Activated naive CD4-positive, alpha-beta T cell treated with anti-CD3 and anti-CD28 coated beads, Interleukin-2, amount 50 U/mL, for 24 hours (primary cell): ENCODE measurements around the gene USP12.
A peak's percentile ranks its signal among the peaks of the same experiment; 100 is the strongest.
"Not testable (repeated sequence)": the region's sequence is repeated elsewhere in the genome, so short reads cannot be mapped to it uniquely, and the experiment has no call there.

Source experiments
- H3K27ac Mint-ChIP-seq: one replicate; pipeline ENCODE4 v1.8.0; 2021; ENCODE audit warnings: mild to moderate bottlenecking, mixed read lengths
- H3K27me3 Mint-ChIP-seq: one replicate; pipeline ENCODE4 v1.8.0; 2021; ENCODE audit warnings: mixed read lengths
- H3K36me3 Mint-ChIP-seq: one replicate; pipeline ENCODE4 v1.8.0; 2021; ENCODE audit warnings: mixed read lengths
- H3K4me1 Mint-ChIP-seq: one replicate; pipeline ENCODE4 v1.8.0; 2021; ENCODE audit warnings: mixed read lengths
- H3K4me3 Mint-ChIP-seq: one replicate; pipeline ENCODE4 v1.8.0; 2021; ENCODE audit warnings: mild to moderate bottlenecking, mixed read lengths
- H3K9me3 Mint-ChIP-seq: one replicate; pipeline ENCODE4 v1.8.0; 2021; ENCODE audit warnings: mixed read lengths

USP12 gene, protein sequence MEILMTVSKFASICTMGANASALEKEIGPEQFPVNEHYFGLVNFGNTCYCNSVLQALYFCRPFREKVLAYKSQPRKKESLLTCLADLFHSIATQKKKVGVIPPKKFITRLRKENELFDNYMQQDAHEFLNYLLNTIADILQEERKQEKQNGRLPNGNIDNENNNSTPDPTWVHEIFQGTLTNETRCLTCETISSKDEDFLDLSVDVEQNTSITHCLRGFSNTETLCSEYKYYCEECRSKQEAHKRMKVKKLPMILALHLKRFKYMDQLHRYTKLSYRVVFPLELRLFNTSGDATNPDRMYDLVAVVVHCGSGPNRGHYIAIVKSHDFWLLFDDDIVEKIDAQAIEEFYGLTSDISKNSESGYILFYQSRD

DNA sequence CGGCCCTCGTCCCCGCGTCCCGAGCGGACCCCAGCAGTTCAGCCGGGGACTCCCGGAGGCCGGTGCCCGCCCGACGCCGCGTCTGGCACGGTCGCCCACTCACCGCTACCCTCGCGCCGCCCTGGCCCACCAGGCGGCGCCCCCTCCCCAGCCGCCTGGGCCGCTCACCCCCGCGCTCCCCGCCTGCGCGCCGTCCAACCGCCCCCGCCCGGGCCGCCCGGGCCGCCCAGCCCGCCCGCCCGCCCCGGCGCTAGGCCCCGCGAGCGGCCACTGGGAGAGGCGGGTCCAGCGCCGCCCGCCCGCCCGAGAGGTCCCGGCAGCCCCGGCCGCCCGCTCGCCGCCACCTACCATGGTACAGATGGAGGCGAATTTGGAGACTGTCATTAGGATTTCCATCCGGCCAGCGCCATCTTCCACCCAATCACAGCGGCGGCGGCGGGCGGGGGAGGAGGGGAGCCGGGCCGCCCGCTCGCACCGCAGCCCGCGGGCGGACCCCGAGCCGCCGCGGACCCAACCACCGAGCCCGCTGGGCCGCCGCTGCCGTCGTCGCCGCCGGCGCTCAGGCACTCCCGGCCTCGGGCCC, at the start of gene USP12:
USP12 (minus strand) TSS at position 568 of the 583 bp plus-strand sequence; CDS start at position 396, 172 bp downstream.
- peaks cover 62% of the 10 kb centered on the region for H3K4me1 Mint-ChIP-seq
- H3K27ac Mint-ChIP-seq, result peak within 1 kb of the TSS; percentile 100

DNA sequence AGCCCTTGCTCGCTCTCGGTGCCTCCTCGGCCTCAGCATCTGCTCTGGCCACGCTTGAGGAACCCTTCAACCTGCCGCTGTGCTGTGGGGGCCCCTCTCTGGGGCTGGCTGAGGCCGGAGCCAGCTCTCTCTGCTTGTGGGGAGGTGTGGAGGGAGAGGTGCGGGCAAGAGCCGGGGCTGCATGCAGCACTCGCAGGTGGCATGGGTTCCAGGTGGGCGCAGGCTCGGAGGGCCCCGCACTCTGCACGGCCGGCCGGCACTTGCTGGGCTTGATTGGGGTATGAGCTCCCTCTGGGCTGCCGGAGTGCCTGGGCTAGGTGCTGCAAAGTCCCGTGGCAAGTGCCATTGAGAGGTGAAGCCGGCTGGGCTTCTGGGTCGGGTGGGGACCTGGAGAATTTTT, 48.0 kb upstream of the USP12 start:
- H3K4me3 Mint-ChIP-seq, result no peak overlapping the region
- peaks cover 5% of the 10 kb centered on the region for H3K27me3 Mint-ChIP-seq
- H3K36me3 Mint-ChIP-seq, result peaks cover 6% of the 10 kb centered on the region
- H3K27ac Mint-ChIP-seq, result no peak overlapping the region
- H3K4me1 Mint-ChIP-seq, result no peaks in the 10 kb centered on the region
- H3K9me3 Mint-ChIP-seq, result no peaks in the 10 kb centered on the region

More for the DNA sequence above, at the start of gene USP12:
- peak within 1 kb of the TSS; percentile 97 for H3K4me3 Mint-ChIP-seq
- H3K9me3 Mint-ChIP-seq, result no peaks in the 10 kb centered on the region
- no peaks in the 10 kb centered on the region for H3K27me3 Mint-ChIP-seq
- H3K36me3 Mint-ChIP-seq, result no peaks in the 10 kb centered on the region

DNA sequence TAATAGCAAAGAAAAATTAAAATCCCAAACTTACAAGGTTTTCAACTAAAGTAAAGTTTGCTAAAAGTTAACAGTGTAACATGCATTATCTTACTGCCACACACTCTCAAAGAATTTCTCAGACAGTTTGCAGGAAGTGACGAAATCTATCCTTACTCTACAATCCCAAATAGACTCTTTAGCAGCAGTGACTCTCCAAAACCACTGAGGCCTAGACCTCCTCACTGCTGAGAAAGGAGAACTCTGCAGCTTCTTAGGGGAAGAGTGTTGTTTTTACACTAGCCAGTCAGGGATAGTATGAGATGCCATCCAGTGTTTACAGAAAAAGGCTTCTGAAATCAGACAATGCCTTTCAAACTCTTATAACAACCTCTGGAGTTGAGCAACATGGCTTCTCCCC, 47.2 kb upstream of the USP12 start:
- H3K4me3 Mint-ChIP-seq, H3K9me3 Mint-ChIP-seq, H3K27ac Mint-ChIP-seq: not testable (repeated sequence)

GRCh38 chr13:27217791-27218190, 46.2 kb upstream of the USP12 start:
- not testable (repeated sequence) for H3K27me3 Mint-ChIP-seq, H3K9me3 Mint-ChIP-seq, H3K4me3 Mint-ChIP-seq, H3K36me3 Mint-ChIP-seq, H3K27ac Mint-ChIP-seq, H3K4me1 Mint-ChIP-seq

More for the DNA sequence above, 47.2 kb upstream of the USP12 start:
- not testable (repeated sequence) for H3K27me3 Mint-ChIP-seq, H3K36me3 Mint-ChIP-seq, H3K4me1 Mint-ChIP-seq

- not testable (repeated sequence) for H3K27ac Mint-ChIP-seq
Observed at GRCh38 chr13:27213386-27213785, 41.8 kb upstream of the USP12 start.

GRCh38 chr13:27211771-27212364, 40.3 kb upstream of the USP12 start:
- Mint-ChIP-seq H3K4me3 (no peak overlapping the region), H3K9me3 (peaks cover 4% of the 10 kb centered on the region), H3K27me3 (no peaks in the 10 kb centered on the region), H3K27ac (no peak overlapping the region), H3K4me1 (no peaks in the 10 kb centered on the region), H3K36me3 (peaks cover 2% of the 10 kb centered on the region)

More at GRCh38 chr13:27213386-27213785, 41.8 kb upstream of the USP12 start:
- not testable (repeated sequence) for H3K27me3 Mint-ChIP-seq, H3K9me3 Mint-ChIP-seq, H3K4me3 Mint-ChIP-seq, H3K36me3 Mint-ChIP-seq, H3K4me1 Mint-ChIP-seq

DNA sequence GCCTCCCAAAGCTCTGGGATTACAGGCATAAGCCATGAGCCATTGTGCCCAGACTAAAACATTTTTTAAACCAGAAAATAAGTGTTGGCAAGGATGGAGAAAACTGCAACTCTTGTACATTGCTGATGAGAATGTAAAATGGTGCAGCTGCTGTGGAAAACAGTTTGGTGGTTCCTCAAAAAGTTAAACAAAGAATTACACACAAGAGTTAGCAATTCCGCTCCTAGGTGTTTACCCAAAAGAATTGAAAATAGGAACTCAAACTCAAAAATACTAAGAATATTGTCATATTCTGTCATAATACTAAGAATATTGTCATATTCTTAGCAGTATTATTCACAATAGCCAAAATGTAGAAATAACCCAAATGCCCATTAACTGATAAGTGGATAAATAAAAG, 39.7 kb upstream of the USP12 start:
- no peaks in the 10 kb centered on the region for H3K27me3 Mint-ChIP-seq
- no peak overlapping the region for H3K27ac Mint-ChIP-seq
- no peaks in the 10 kb centered on the region for H3K4me1 Mint-ChIP-seq
- H3K4me3 Mint-ChIP-seq, result no peak overlapping the region
- peaks cover 2% of the 10 kb centered on the region for H3K36me3 Mint-ChIP-seq
- H3K9me3 Mint-ChIP-seq, result peaks cover 4% of the 10 kb centered on the region

GRCh38 chr13:27208514-27208913, 36.9 kb upstream of the USP12 start:
- Mint-ChIP-seq H3K9me3 (peaks cover 4% of the 10 kb centered on the region), H3K27me3 (no peaks in the 10 kb centered on the region), H3K27ac (no peak overlapping the region), H3K36me3 (peaks cover 3% of the 10 kb centered on the region), H3K4me1 (no peaks in the 10 kb centered on the region), H3K4me3 (no peak overlapping the region)

DNA sequence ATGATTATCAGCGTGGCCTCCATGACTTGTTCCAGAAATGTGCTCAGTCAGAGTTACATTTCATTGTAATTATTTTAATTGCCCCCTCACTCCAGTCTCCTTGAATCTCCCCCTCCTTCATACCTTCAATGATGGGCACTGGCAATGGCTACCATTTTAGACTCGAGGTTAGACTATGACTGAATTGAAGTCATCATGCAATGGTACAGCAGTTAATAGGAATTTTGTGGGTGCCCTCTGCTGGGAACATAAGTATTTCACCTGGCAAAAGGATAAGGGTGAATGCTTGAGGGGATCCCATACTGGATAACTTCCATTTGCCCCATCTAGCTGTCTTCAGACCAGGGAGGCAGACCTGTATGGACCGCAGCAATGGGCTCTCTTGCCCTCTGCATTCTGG, 32.2 kb upstream of the USP12 start:
- no peak overlapping the region for H3K27ac Mint-ChIP-seq
- peaks cover 3% of the 10 kb centered on the region for H3K36me3 Mint-ChIP-seq
- no peaks in the 10 kb centered on the region for H3K9me3 Mint-ChIP-seq
- no peaks in the 10 kb centered on the region for H3K27me3 Mint-ChIP-seq
- H3K4me1 Mint-ChIP-seq, result no peaks in the 10 kb centered on the region
- H3K4me3 Mint-ChIP-seq, result no peak overlapping the region

- Mint-ChIP-seq H3K4me1 (no peaks in the 10 kb centered on the region), H3K36me3 (peaks cover 2% of the 10 kb centered on the region), H3K27me3 (no peaks in the 10 kb centered on the region), H3K27ac (no peak overlapping the region), H3K9me3 (peaks cover under 1% of the 10 kb centered on the region), H3K4me3 (no peak overlapping the region)
Observed at GRCh38 chr13:27203186-27203585, 31.6 kb upstream of the USP12 start.

DNA sequence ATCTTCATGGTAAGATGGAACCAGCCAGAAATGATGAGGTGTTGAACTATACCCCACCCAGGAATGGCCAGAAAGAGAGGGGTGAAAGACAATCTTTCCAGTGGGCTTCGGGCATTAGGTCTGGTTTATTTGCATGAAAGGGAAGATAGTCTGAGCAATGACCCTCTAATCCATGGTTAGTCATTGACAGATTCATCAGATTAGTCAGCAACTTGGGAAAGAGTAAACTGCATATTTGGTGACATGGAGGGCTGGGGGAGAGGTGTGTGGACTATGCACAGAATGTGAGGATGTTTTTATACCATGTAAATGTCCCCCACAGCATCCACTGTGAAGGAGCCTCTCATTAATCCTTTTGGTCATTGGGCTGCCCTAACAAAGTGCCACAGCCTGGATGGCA, 30.1 kb upstream of the USP12 start:
- H3K4me1 Mint-ChIP-seq, result no peaks in the 10 kb centered on the region
- peaks cover 5% of the 10 kb centered on the region for H3K36me3 Mint-ChIP-seq
- H3K27me3 Mint-ChIP-seq, result peaks cover 3% of the 10 kb centered on the region
- no peak overlapping the region for H3K27ac Mint-ChIP-seq
- peaks cover 6% of the 10 kb centered on the region for H3K9me3 Mint-ChIP-seq
- H3K4me3 Mint-ChIP-seq, result no peak overlapping the region

DNA sequence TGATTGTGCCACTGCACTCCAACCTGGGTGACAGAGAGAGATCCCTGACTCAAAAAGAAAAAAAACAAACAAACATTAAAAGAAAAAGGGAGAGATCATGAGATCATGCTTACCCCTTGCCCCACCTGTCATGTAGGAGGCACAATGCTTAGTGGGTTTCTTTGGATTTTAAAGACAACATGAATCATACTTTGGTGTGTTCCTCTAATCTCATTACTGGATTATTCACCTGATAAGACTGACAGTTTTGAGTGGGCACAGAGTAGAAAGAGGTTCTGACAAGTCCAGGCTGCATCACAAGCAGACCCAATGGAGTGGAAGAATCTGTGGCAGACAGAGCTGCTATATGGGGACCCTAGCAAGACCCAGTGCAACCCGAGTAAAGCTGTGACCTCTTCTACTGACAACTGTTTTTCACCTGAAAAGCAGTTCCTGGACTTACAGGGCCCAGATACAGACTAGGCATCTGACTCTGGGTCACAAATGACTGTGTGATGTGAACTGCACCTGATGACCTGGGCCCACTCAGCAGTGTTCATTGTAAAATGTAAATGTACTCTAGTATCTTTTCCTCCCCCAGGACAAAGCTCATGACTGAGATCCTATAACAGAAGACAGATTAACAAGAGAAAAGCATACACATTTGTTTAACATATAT, 28.9 kb upstream of the USP12 start:
- Mint-ChIP-seq H3K9me3 (peaks cover 6% of the 10 kb centered on the region), H3K27ac (no peak overlapping the region), H3K36me3 (peaks cover 5% of the 10 kb centered on the region), H3K4me1 (no peaks in the 10 kb centered on the region), H3K27me3 (peaks cover 3% of the 10 kb centered on the region), H3K4me3 (no peak overlapping the region)

DNA sequence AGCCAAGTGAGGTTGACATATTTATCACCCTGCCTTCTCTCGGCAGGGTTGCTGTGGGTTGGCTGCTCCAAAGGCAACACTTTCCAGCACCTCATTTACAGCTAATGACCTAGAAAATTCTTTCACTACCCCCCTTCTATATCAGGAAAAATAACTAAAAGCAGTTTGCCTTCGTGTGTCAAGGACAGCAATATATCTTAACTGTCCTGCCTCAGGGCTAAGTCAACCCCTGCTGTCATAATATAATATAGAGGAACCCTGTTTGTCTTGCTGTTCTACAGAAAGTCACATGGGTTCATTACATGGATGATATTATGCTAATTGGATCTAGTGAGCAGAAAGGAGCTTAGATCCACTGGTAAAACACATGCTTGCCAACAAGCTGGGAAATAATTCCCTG, 28.1 kb upstream of the USP12 start:
- Mint-ChIP-seq H3K36me3 (peaks cover 3% of the 10 kb centered on the region), H3K4me3 (no peak overlapping the region), H3K4me1 (no peaks in the 10 kb centered on the region)

DNA sequence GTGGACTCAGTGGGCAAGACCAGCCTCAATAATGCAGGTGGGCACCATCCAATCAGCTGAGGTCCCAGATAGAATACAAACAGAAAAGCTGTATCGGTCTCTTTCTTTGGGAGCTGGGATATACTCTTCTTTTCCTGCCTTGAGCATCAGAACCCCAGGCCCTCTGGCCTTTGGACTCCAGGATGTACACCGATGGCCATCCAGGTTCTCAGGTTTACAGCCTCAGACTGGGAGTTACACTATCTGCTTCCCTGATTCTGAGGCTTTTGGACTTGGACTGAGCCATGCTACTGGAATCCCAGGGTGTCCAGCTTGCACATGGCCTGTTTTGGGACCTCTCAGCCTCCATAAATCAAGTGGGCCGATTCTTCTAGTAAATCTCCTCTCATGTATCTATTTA, 27.6 kb upstream of the USP12 start:
- Mint-ChIP-seq H3K36me3 (peaks cover 3% of the 10 kb centered on the region), H3K4me3 (no peak overlapping the region), H3K9me3 (peaks cover 6% of the 10 kb centered on the region), H3K4me1 (no peaks in the 10 kb centered on the region), H3K27me3 (peaks cover 9% of the 10 kb centered on the region), H3K27ac (no peak overlapping the region)

More for the DNA sequence above, 28.1 kb upstream of the USP12 start:
- H3K9me3 Mint-ChIP-seq, result peaks cover 6% of the 10 kb centered on the region
- no peak overlapping the region for H3K27ac Mint-ChIP-seq
- H3K27me3 Mint-ChIP-seq, result peaks cover 7% of the 10 kb centered on the region

DNA sequence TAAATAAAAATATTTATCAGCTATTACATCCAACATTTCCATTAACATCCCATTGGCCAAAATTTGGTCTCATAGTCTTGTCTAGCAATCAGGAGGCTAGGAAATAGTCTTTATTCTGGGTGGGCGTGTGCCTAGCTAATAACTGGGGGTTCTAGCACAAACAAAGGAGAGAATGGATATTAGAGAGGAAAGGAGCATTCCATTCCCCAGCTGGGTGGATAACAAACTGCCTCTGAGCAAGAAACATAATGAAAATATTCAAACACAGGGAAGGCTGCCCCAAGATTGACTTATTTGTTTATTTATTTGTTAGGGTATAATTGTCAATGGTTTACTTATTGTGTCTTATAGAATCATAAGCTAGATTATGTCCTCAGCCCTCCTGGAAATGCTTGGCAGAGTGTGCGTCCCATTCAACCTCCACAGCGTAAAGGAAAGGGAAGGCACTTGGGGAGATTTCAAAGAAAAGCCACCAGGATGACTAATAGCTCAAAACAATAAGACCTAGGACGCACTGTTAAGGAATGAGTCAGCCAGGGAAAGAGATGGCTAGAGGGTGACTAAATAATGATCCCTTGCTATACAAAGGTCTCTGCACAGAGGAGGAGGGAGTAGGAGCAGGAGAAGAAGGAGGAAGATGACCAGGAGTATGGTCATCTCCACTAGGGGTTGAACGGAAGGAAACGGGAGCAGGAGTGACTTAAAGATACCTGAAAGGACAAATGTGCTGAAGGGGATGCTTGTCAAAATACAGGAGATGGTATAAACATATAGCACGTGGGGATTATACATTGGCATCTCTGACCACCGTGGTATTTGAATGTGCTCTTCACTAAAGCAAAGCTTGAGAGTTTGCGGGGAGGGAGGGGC, 23.5 kb upstream of the USP12 start:
- Mint-ChIP-seq H3K4me3 (no peak overlapping the region), H3K27ac (no peak overlapping the region), H3K36me3 (peaks cover 3% of the 10 kb centered on the region), H3K27me3 (peaks cover 12% of the 10 kb centered on the region), H3K4me1 (no peaks in the 10 kb centered on the region), H3K9me3 (peaks cover 6% of the 10 kb centered on the region)
